ENCODE results near the gene DBP.

The DBP gene

DNA sequence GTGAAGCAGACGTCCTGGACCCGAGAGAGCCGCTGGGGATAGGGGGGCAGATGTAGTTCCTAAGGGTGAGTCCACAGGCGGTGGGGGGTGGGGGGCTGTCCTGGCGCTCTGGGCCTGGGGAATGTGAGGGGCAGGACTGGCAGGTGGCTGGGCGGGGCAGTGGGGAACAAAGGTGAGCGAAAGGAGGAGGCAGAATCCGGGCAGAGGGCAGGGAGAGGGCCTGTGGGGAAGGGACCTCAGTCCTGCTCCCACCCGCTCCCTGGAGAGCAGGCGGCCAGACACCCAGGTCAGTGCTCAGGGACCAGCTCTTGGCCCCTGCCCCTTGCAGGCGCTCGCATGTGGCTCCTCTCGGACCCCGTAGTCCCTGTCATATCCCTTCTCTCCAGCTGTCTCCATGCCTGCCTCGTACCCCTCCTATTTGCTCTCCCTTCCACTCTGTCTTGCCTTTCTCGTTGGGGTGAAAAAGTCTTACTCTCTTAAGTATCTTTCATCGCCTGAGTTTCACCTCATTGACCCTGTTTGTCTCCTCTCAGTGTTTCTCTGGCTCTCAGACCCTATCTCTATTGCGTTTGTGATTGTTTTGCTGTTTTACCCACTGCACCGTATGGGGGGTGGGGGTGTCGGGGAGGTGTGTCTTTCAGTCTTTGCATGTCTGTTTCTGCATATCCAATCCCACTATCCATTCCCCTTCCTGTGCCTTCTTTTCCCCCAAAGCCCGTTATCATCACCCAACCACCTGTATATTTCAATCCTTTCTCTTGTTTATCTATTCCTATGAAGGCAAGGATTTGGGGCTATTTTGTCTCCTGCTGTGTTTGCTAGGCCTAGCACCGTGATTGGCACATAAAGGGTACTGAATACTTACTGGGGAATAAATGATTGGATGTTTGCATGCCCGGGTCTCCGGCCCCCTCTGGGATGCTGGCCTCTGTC is 12.1 kb downstream of the DBP start:
- no peak for DNase-seq

GRCh38 chr19:48624067-48624594 is 13.0 kb downstream of the DBP start:
- no peak for DNase-seq

DNA sequence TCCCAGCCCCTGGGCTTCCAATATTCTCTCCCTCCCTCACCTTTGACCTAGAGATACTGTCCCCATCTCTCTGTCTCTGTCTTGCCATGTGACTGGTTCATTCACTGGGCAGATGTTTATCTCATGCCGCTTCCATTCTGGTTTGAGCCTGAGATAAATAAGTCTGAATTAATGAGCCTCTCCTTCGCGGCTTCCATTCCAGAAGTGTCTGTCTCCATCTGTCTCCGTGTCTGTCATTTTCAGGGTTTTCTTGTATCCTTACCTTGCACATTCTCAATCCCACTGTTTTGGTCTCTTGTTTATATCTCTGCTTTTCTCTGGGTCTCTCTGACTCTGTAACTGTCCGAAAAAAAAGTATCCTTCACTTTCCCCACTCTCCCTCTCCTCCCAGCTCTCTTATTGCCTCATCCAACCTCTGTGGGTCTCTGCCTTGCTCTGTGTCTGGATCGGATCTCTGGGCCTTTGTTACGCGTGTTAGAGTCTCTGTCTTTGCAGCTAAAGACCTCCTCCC is 13.6 kb downstream of the DBP start:
- no peak for DNase-seq

DNA sequence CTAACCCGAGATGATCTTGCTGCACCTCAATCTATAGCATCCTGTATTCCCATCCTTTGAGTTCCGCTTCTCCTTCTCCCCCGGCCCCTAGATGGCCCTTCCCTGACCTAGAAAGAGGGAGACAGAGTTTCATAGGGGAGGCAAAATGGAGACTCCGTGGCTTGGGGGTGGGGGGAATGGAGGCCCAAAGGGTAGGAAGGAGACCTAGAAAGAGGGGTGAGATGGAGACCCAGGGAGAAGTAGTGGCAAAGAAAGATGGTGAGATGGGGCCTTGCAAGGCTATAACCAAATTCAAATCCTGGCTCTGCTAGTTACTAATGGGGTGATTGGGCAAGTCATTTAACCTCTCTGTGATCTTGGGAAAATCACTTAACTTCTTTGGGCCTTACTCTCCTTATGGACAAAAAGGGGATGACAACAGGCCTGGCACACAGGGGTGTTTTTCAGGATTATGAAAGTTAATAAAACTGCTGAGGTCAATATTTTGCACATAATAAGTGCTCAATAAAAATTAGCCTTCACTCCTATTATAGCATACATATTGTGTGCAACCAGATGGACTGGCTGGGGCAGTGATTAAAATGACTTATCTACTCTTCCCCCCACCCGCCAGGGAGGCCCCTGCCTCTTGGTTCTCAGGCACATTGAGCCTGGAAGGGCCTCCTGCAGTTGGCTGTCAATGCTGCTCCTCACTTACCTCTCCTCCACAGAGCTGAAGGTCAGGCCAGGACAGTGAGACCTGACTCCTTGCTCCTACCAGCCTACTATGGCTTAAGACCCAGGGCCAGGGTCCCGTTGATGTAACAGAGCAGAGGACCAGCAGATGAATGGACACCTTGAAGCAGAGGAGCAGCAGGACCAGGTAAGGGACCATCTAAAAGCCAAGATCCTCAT is 17.2 kb downstream of the DBP start:
- no peak for DNase-seq

DNA sequence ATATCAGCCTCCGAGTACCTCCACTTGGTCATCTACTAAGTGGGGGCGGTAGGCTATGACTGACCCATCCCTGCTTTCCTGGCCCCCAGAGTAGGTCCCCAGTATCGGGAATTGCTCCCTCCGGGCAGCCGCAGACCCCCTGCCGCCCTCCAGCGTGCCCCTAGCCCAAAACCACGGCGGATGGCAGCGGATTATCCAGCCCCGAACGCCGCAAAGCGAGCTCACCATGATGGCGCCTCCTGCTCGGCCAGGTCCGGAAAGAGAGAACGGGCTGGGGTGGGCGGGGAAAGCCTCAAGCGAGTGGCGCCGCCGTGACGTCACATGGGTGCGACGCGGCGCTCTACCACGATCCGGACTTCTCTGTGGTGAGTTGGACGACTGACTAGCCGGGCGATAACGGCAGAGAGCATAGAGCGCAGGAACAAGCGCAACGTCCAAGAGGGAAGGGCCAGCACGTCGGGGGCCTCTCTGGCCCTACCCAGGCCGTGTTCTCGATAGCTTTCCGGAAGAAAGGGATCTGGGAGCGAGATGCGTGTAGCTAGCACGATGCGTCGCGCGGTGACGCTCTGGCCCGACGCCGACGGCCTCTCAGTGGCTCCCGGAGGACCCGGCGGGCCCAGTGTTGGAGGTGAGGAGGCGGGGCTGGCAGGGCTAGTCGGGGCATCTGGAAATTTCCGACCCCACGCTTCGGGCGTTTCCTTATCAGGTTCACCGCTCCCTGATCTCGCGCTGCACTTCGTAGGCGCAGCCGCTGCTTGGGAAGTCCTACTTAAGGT is 18.1 kb downstream of the DBP start, which contains the start of the genes RPL18 and SPHK2:
Gene RPL18, minus strand, starts transcription at position 263 of the 776 bp plus-strand sequence. Its CDS starts 35 bp downstream, at position 228.
Gene SPHK2, plus strand, starts transcription at position 591 of the 776 bp plus-strand sequence. CDS start 1,009 bp downstream, outside the sequence.
- peak; percentile 98 for DNase-seq

- no peak for DNase-seq
These were observed 18.8 kb downstream of the DBP start for GRCh38 chr19:48618278-48618915.

DNA sequence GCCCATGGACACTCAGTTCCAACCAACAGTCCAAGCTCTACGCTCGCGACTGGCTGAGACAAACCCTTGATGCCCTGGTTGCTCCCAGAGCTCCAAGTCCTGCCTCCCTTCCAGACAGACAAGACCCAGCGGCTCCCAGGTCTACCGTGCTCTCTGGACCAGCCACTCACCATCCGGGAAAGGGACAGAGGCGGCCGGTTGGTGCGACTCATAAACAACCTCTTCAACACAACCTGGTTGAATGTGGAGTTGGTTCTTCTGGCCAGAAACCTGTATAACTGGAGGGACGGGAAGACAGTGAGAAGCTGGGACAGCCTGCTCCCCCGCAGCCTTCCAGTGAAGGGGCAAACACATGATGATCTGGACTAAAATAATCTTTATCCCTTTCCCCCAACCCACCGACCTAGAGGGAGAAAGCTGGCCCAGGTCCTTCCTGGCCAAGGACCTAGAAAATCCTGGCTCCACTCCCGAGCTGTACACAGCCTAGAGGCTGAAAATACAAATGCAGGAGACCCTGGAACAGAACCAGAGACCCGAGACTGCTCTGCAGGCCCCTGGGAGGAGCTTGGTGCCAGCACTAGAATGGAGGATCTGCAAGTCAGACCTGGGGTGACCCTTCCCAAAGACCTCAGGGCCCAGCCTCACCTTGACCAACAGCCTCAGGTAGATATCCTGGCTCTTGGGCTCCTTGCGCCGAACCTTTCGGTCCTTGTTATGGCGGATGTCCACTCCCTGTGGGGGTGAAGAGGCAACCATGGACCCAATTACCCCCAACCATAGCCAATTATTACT is 19.8 kb downstream of the DBP start:
- DNase-seq = no peak

- DNase-seq = no peak
These were observed 20.6 kb downstream of the DBP start for GRCh38 chr19:48616491-48617056.

DNA sequence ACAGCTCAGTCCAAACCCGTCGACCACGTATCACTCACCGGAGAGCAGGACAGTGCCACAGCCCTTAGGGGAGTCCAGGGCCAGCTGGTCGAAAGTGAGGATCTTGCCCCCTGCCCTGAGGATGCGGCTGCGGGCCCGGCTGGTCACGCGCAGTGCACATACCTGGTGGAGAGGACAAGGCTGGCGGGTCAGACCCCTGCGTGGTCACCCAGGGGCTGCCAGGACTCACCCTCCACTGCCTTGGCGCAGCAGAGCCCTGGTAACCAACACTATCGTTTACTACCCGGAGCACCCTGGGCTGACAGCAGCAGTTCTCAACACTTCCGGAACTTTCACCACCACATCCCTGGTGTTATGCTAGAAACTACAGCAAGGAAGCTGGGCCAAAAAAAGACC is 21.1 kb downstream of the DBP start:
- DNase-seq = no peak

DNA sequence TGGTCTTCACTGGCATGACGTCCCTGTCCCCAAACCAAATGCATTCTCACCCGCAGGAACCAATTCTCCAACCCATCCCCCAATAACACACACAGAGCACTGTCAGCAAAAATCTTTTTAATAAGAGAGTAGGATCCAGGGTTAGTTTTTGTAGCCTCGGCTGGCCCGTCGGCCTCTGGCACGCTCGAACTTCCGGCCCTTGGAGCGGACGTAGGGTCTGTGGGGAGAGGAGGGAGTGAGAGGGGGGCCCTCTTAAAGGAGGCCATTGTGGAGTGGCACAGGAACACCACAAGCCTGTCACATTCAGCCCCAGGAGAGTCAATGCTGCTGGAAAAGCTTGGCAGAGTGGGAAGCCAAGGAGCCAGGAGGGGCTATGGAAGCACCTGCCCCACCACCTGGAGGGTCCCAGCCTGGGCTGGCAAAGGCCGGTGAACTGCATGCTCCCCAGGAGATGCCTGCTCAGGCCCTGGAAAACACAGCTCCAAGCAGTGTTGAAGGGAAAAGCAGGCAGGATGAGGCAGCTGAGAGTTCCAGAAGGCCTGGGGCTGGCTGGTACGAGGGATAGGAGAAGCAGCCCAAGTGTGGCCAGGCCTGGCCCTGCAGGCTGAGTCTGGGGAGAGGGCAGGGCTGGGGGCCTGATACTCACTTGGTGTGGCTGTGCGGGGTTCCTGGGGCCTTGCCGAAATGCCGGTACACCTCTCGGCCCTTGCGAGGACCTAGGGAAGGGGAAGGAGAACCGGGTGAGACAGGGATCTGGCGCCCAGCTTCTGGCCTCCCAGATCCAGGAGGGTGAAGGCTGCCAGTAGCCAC is 21.7 kb downstream of the DBP start:
- no peak for DNase-seq

- DNase-seq = no peak
These were observed 22.5 kb downstream of the DBP start, which contains the start of gene FAM83E for GRCh38 chr19:48614436-48615230. Gene FAM83E, minus strand, starts transcription at chr19:48615076. Its CDS starts 1,704 bp downstream, at chr19:48613372.

GRCh38 chr19:48613852-48614435 is 23.2 kb downstream of the DBP start:
- DNase-seq = no peak

DNA sequence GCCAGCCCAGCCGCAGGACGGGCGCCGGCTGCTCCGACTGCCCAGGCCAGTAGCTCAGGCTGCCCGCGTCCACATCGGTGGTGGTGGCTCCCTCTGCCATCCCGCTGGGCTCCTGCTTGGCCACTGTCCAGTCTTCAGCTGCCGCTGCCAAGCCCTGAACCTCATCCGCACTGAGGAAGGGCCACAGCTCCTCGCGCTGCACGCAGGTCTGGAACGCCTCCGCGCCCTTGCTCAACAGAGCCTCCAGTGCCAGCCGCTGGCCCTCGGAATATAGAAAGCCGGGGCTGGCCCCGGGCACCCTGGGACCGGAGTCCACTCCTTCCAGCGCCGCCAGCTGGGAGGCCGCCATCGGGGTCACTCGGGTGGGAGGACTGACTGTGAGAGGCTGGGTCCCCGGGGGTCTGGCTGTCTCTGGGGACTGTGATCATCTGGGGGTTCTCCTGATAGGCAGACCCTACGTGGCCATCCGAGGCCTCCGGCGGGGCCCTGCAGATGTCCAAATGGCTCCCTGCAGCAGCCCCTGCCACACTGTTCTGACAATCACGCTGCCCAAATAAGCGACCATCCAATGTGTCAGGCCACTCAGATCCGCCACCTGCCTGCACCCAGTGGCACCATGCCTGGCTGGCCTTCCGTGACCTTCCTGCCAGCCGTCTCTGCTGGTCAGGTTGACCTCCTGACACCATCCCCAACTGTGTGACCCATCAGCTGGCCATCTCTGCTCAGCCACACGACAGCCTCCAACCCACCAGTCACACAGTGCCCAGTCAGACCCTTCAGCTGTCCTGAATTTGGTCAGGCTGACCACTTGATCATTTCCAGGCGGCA is 23.9 kb downstream of the DBP start:
- no peak for DNase-seq

DNA sequence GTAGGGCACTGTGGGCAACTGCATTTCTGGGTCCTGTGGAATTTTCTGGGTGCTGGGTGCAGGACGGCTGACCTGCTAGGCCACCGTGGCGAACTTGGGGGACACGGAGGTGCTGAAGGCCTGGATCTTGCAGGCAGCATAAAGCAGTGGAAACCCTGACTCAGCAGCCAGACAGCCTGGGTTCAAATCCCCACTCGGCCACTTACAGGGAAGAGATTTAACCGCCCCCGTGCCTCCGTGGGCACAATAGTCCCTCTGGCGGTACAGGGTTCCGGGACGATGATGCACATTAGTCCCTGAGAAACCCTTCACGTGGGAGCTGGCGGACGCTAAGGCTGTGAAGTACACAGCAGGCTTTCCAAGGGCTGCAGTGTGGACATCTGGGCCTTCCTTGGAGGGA is 25.3 kb downstream of the DBP start:
- no peak for DNase-seq

GRCh38 chr19:48609571-48610108 is 27.5 kb downstream of the DBP start:
- no peak for DNase-seq

- peak; percentile 49 for DNase-seq
These were observed 28.3 kb downstream of the DBP start for GRCh38 chr19:48608798-48609263.

DNA sequence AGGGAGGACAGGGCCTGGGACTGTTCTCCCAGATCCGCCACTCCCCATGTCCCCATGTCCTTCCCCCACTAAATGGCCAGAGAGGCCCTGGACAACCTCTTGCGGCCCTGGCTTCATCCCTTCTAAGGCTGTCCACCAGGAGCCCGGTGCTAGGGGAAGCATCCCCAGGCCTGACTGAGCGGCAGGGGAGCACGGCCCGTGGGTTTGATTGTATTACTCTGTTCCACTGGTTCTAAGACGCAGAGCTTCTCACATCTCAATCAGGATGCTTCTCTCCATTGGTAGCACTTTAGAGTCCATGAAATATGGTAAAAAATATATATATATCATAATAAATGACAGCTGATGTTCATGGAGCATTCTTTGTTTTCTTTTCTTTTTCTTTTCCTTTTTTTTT is 29.8 kb downstream of the DBP start:
- DNase-seq = no peak
